Activated CD8-positive, alpha-beta memory T cell treated with anti-CD3 and anti-CD28 coated beads for 36 hours (primary cell): Measurements from ENCODE around the gene LSM12. TPM values are rescaled to one million over a fixed set of nuclear protein-coding genes. Genes with fewer than 3 reads are reported as not detected.

Experiments used
- CTCF ChIA-PET: fragments of 350-600 bp; sonication (Branson Sonifier 250); formaldehyde crosslinking; loops from one replicate; lab custom pipeline; 2021; ENCODE audit warnings: antibody characterized with exemption; lab: Charles Lee
- POLR2A ChIA-PET: fragments of 350-600 bp; sonication (Branson Sonifier 250); formaldehyde crosslinking; loops from one replicate; lab custom pipeline; 2021; ENCODE audit warnings: antibody characterized with exemption; lab: Charles Lee
- total RNA-seq, 2 experiments: library from RNA; stranded (reverse); gene quantifications; one replicate each; pipeline ENCODE4 v1.2.3, GENCODE V29; 2021

Gene LSM12
- total RNA-seq, 2 experiments from 2014 or later, result 91.3 to 95.4 TPM

GRCh38 chr17:44082256-44082927, 15.9 kb upstream of the LSM12 start:
- ChIA-PET POLR2A (no interaction called here), CTCF (interaction anchor here (0.9 to 1.6 kb wide), 3 partner anchors 8 to 33 kb away, joined by 3 read pairs; no protein-coding TSS in a partner anchor)

GRCh38 chr17:44081681-44082080, 15.2 kb upstream of the LSM12 start:
- POLR2A ChIA-PET, result no interaction called here
- CTCF ChIA-PET, result interaction anchor here (0.9 kb wide), 1 partner anchor 34 kb away, joined by 3 read pairs; no protein-coding TSS in a partner anchor

- POLR2A ChIA-PET, result no interaction called here
These were observed 13.7 kb upstream of the LSM12 start for GRCh38 chr17:44079877-44080821.

GRCh38 chr17:44078412-44078811, 11.9 kb upstream of the LSM12 start:
- ChIA-PET POLR2A (interaction anchor here (0.6 to 1.8 kb wide), 2 partner anchors 9 to 14 kb away, joined by 3 to 4 read pairs; no protein-coding TSS in a partner anchor), CTCF (no interaction called here)

More at GRCh38 chr17:44079877-44080821, 13.7 kb upstream of the LSM12 start:
- CTCF ChIA-PET, result no interaction called here

GRCh38 chr17:44077595-44077909, 11.1 kb upstream of the LSM12 start:
- ChIA-PET CTCF (no interaction called here), POLR2A (interaction anchor here (1.8 kb wide), 1 partner anchor 10 kb away, joined by 4 read pairs; no protein-coding TSS in a partner anchor)

- POLR2A ChIA-PET, result interaction anchor here (1.8 kb wide), 1 partner anchor 10 kb away, joined by 4 read pairs; no protein-coding TSS in a partner anchor
- CTCF ChIA-PET, result no interaction called here
These were observed 10.5 kb upstream of the LSM12 start for GRCh38 chr17:44076716-44077594.

GRCh38 chr17:44075598-44076293, 9.3 kb upstream of the LSM12 start:
- POLR2A ChIA-PET, result interaction anchor here (1.1 kb wide), 1 partner anchor 9 kb away, joined by 7 read pairs; the partner anchor contains the start of gene LSM12
- CTCF ChIA-PET, result no interaction called here

- ChIA-PET CTCF (interaction anchor here (0.8 to 1.2 kb wide), 3 partner anchors 8 to 11 kb away, joined by 3 to 4 read pairs (median 3); no protein-coding TSS in a partner anchor), POLR2A (interaction anchor here (1.1 kb wide), 1 partner anchor 8 kb away, joined by 7 read pairs; the partner anchor contains the start of gene LSM12)
These were observed 8.4 kb upstream of the LSM12 start for GRCh38 chr17:44074911-44075285.

- POLR2A ChIA-PET, result interaction anchor here (1.1 kb wide), 1 partner anchor 8 kb away, joined by 7 read pairs; the partner anchor contains the start of gene LSM12
- CTCF ChIA-PET, result interaction anchor here (0.8 to 1.2 kb wide), 3 partner anchors 9 to 11 kb away, joined by 3 to 4 read pairs (median 3); no protein-coding TSS in a partner anchor
These were observed 7.9 kb upstream of the LSM12 start for GRCh38 chr17:44074231-44074910.

GRCh38 chr17:44071772-44072171, 5.3 kb upstream of the LSM12 start:
- ChIA-PET POLR2A (no interaction called here), CTCF (interaction anchor here (0.6 to 2.3 kb wide), 3 partner anchors 11 to 44 kb away, joined by 3 to 6 read pairs (median 3); no protein-coding TSS in a partner anchor)

- POLR2A ChIA-PET, result no interaction called here
- CTCF ChIA-PET, result interaction anchor here (0.6 to 2.3 kb wide), 2 partner anchors 38 to 45 kb away, joined by 3 to 6 read pairs; no protein-coding TSS in a partner anchor
These were observed 4.7 kb upstream of the LSM12 start for GRCh38 chr17:44071198-44071520.

GRCh38 chr17:44070455-44071197, 4.2 kb upstream of the LSM12 start, which contains the start of gene G6PC3:
TSS of gene G6PC3 (plus strand) at chr17:44070735. CDS start at chr17:44070966, 231 bp downstream.
- POLR2A ChIA-PET, result interaction anchor here (0.6 kb wide), 2 partner anchors 124 to 710 kb away, joined by 4 to 6 read pairs; no protein-coding TSS in a partner anchor
- CTCF ChIA-PET, result interaction anchor here (2.3 kb wide), 1 partner anchor 45 kb away, joined by 6 read pairs; no protein-coding TSS in a partner anchor

- POLR2A ChIA-PET, result interaction anchor here (0.6 to 0.7 kb wide), 3 partner anchors 124 to 709 kb away, joined by 4 to 6 read pairs (median 6); no protein-coding TSS in a partner anchor
- CTCF ChIA-PET, result interaction anchor here (0.7 kb wide), 1 partner anchor 108 kb away, joined by 3 read pairs; no protein-coding TSS in a partner anchor
These were observed 3.5 kb upstream of the LSM12 start for GRCh38 chr17:44069974-44070454.

- POLR2A ChIA-PET, result no interaction called here
These were observed 1.1 kb upstream of the LSM12 start for GRCh38 chr17:44067545-44067940.

GRCh38 chr17:44065668-44066203, 735 bp downstream of the LSM12 start:
- POLR2A ChIA-PET, result interaction anchor here (0.6 to 1.3 kb wide), 4 partner anchors 9 to 156 kb away, joined by 3 to 7 read pairs (median 4); no protein-coding TSS in a partner anchor

More at GRCh38 chr17:44067545-44067940, 1.1 kb upstream of the LSM12 start:
- CTCF ChIA-PET, result no interaction called here

More at GRCh38 chr17:44065668-44066203, 735 bp downstream of the LSM12 start:
- CTCF ChIA-PET, result no interaction called here
